ENCODE data around the gene EHD1.

DNA sequence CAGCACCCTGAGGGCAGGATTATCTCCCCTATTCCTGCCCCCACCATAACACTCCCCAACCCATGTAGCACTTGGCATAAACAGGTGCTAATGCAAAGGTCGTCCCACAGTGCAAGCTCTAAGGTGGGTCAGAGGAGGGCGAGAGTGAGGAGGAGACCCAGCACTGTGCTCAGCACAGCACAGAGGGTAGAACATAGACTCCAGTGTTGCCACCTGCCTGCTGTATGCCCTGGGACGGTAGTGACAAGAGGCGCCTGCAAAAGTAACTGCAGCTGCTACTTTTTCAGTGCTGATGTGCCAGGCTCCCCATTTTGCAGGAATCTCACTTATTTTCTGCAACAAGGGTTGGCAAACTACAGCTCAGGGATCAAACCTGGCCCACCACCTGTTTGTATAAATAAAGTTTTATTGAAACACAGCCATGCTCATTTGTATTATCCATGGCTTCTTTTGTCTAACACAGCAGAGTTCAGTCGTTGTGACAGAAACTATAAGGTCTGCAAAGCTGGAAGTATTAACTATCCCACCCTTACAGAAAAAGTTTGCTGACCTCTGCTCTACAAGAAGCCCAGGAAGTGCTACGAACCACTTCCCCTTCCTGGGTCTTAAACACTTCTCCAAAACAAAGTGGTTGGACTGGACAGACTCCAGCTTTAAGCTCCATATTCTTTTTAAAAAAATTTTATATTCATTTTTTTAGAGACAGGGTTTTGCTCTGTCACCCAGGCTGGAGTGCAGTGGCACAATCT lies 17.0 kb downstream of the EHD1 start:
- TF ChIP-seq CTCF (IDR thresholded peaks at IDR 0.05), result no peak
- TF ChIP-seq POLR2A (IDR thresholded peaks at IDR 0.05), result no peak
